SU-DHL-6 (cell line): ENCODE results near the gene ALK.

Experiments
- H2AFZ ChIP-seq: fragments of 200-600 bp; sonication (generic); 2 replicates; pipeline ENCODE4 v1.6.1; 2014; ENCODE audit warnings: low read depth, mild to moderate bottlenecking, moderate library complexity, mixed read lengths, antibody characterized with exemption, low read length; ENCODE audit not compliant: severe bottlenecking
- H3F3A ChIP-seq: fragments of 200-600 bp; shearing (Covaris generic); 2 replicates; pipeline ENCODE4 v1.6.0; 2016; ENCODE audit warnings: antibody characterized with exemption, mild to moderate bottlenecking; ENCODE audit not compliant: insufficient read depth
- H3K27ac ChIP-seq: fragments of 200-600 bp; sonication (generic); 2 replicates; pipeline ENCODE4 v1.5.1; 2016; ENCODE audit warnings: low read depth, mild to moderate bottlenecking, low read length, moderate library complexity, mixed read lengths
- H3K27me3 ChIP-seq: fragments of 200-600 bp; sonication (generic), shearing (Covaris generic); 2 replicates; pipeline ENCODE4 v1.6.0; 2014; ENCODE audit warnings: mild to moderate bottlenecking, low read length
- H3K36me3 ChIP-seq: fragments of 200-600 bp; sonication (generic); 2 replicates; pipeline ENCODE4 v1.6.1; 2014; ENCODE audit warnings: mild to moderate bottlenecking, low read length, mixed read lengths
- H3K4me2 ChIP-seq: fragments of 300-600, 200-600 bp; shearing (Covaris generic), sonication (generic); 2 replicates; pipeline ENCODE4 v1.6.0; 2014; ENCODE audit warnings: low read length, low read depth, mild to moderate bottlenecking; ENCODE audit not compliant: poor library complexity, severe bottlenecking
- H3K4me3 ChIP-seq: fragments of 200-600 bp; sonication (generic); 2 replicates; pipeline ENCODE4 v1.5.1; 2014; ENCODE audit warnings: antibody characterized with exemption, low read length, mild to moderate bottlenecking, mixed read lengths; ENCODE audit not compliant: insufficient read depth, poor library complexity, severe bottlenecking
- H3K79me2 ChIP-seq: fragments of 200-600 bp; sonication (generic); 2 replicates; pipeline ENCODE4 v1.6.1; 2014; ENCODE audit warnings: mild to moderate bottlenecking, low read length, moderate library complexity; ENCODE audit not compliant: insufficient read depth
- H3K9ac ChIP-seq: fragments of 200-600 bp; sonication (generic); 2 replicates; pipeline ENCODE4 v1.7.0; 2014; ENCODE audit warnings: mild to moderate bottlenecking, low read length
- H3K9me2 ChIP-seq: fragments of 200-600 bp; sonication (generic); replicated peaks from 2 replicates; pipeline ENCODE4 v1.6.1; 2014; ENCODE audit warnings: low read length; ENCODE audit not compliant: insufficient read depth
- H3K9me3 ChIP-seq: fragments of 200-600 bp; sonication (generic); 2 replicates; pipeline ENCODE4 v1.6.1; 2014; ENCODE audit warnings: low read length, mixed read lengths; ENCODE audit not compliant: insufficient read depth
- H4K20me1 ChIP-seq: fragments of 200-600 bp; sonication (generic); 2 replicates; pipeline ENCODE4 v1.6.1; 2014; ENCODE audit warnings: low read depth, mild to moderate bottlenecking, antibody characterized with exemption, low read length, moderate library complexity, mixed read lengths
- CTCF ChIP-seq: fragments of 200-600 bp; sonication (generic); IDR thresholded peaks from one replicate; pipeline ENCODE4 v1.5.1; 2017; ENCODE audit warnings: antibody characterized with exemption, mild to moderate bottlenecking, low read length, moderate library complexity; ENCODE audit not compliant: insufficient read depth, poor library complexity, severe bottlenecking
- EZH2phosphoT487 ChIP-seq: fragments of 200-600 bp; sonication (generic), shearing (Covaris generic); conservative IDR thresholded peaks from 2 replicates; pipeline ENCODE4 v1.6.1; 2018; ENCODE audit warnings: mild to moderate bottlenecking, antibody characterized with exemption, low read length, moderate library complexity, mixed read lengths

Gene ALK

GRCh38 chr2:29184531-29184930 lies 736.9 kb downstream of the ALK start:
- Histone ChIP-seq H3K27me3 (no peaks in the 10 kb centered on the region), H3K36me3 (no peaks in the 10 kb centered on the region), H3K27ac (no peak overlapping the region), H3K9me3 (peaks cover 8% of the 10 kb centered on the region; the same call in 1 of the 2 replicates), H3K79me2 (no peaks in the 10 kb centered on the region), H3K4me3 (no peak overlapping the region), H2AFZ (no peak overlapping the region), H4K20me1 (no peaks in the 10 kb centered on the region), H3K9me2 (no peaks in the 10 kb centered on the region), H3K9ac (no peak overlapping the region), H3K4me2 (no peak overlapping the region), H3F3A (peaks cover 9% of the 10 kb centered on the region)
- no peak for TF ChIP-seq CTCF
- TF ChIP-seq EZH2phosphoT487, result no peak

- Histone ChIP-seq H3K9ac (no peak overlapping the region), H3K27ac (no peak overlapping the region), H2AFZ (no peak overlapping the region), H3K27me3 (no peaks in the 10 kb centered on the region), H3K9me3 (peaks cover 5% of the 10 kb centered on the region; the same call in 1 of the 2 replicates), H3K9me2 (no peaks in the 10 kb centered on the region), H3K79me2 (no peaks in the 10 kb centered on the region), H4K20me1 (no peaks in the 10 kb centered on the region), H3K36me3 (no peaks in the 10 kb centered on the region), H3K4me3 (no peak overlapping the region), H3K4me2 (no peak overlapping the region), H3F3A (no peaks in the 10 kb centered on the region)
- TF ChIP-seq CTCF (no peak), EZH2phosphoT487 (no peak)
Observed at GRCh38 chr2:29182920-29183319, 738.5 kb downstream of the ALK start.

GRCh38 chr2:29182334-29182733 lies 739.1 kb downstream of the ALK start:
- no peak overlapping the region for H3K4me3 ChIP-seq
- H3K9me2 ChIP-seq, result no peaks in the 10 kb centered on the region
- H3K9me3 ChIP-seq, result peaks cover 3% of the 10 kb centered on the region; the same call in 1 of the 2 replicates
- no peak overlapping the region for H3K9ac ChIP-seq
- H3K27me3 ChIP-seq, result no peaks in the 10 kb centered on the region
- no peaks in the 10 kb centered on the region for H3K79me2 ChIP-seq
- H3K4me2 ChIP-seq, result no peak overlapping the region
- no peaks in the 10 kb centered on the region for H3K36me3 ChIP-seq
- no peaks in the 10 kb centered on the region for H3F3A ChIP-seq
- H4K20me1 ChIP-seq, result no peaks in the 10 kb centered on the region
- TF ChIP-seq CTCF (no peak), EZH2phosphoT487 (no peak)
- H2AFZ ChIP-seq, result no peak overlapping the region
- H3K27ac ChIP-seq, result no peak overlapping the region
